CD8-positive, alpha-beta memory T cell (primary cell): ENCODE results near the gene SMC6. TPM values are rescaled to one million over a fixed set of nuclear protein-coding genes. Genes with fewer than 3 reads are reported as not detected.
A peak's percentile ranks its signal among the peaks of the same experiment; 100 is the strongest.

Experiments used
- CTCF ChIA-PET: fragments of 350-600 bp; sonication (Branson Sonifier 250); formaldehyde crosslinking; loops from one replicate; lab custom pipeline; 2021; ENCODE audit warnings: antibody characterized with exemption; lab: Charles Lee
- POLR2A ChIA-PET: fragments of 350-600 bp; sonication (Branson Sonifier 250); formaldehyde crosslinking; loops from one replicate; lab custom pipeline; 2021; ENCODE audit warnings: antibody characterized with exemption; lab: Charles Lee
- DNase-seq, 5 donors: peaks; one replicate each; pipeline versions ENCODE4 v3.0.0 to v3.0.0-alpha.2; 2020 to 2022; ENCODE audit warnings: mixed read lengths in 1 of 5
- H3K27ac ChIP-seq: one replicate; pipeline ENCODE4 v1.7.0; 2013; ENCODE audit warnings: low read depth, mild to moderate bottlenecking, low read length, moderate library complexity
- H3K27me3 ChIP-seq: 2 replicates; pipeline ENCODE4 v1.7.0; 2013; ENCODE audit warnings: low read length, mild to moderate bottlenecking; ENCODE audit not compliant: insufficient read depth, poor library complexity, severe bottlenecking
- H3K36me3 ChIP-seq: 2 replicates; pipeline ENCODE4 v1.7.0; 2013; ENCODE audit warnings: mild to moderate bottlenecking, low read length, moderate library complexity; ENCODE audit not compliant: insufficient read depth
- H3K4me1 ChIP-seq: 2 replicates; pipeline ENCODE4 v1.7.0; 2013; ENCODE audit warnings: mild to moderate bottlenecking, low read length, moderate library complexity; ENCODE audit not compliant: insufficient read depth
- H3K4me3 ChIP-seq: 2 replicates; pipeline ENCODE4 v1.7.0; 2013; ENCODE audit warnings: mild to moderate bottlenecking, low read length
- H3K9me3 ChIP-seq: 2 replicates; pipeline ENCODE4 v1.7.0; 2013; ENCODE audit warnings: mild to moderate bottlenecking, low read length
- H3K27ac Mint-ChIP-seq, 8 donors: one replicate each; pipeline ENCODE4 v1.8.0; 2020 to 2021; ENCODE audit warnings: mixed read lengths in 8 of 8, mild to moderate bottlenecking in 6 of 8, inconsistent platforms in 3 of 8, moderate library complexity in 3 of 8
- H3K27me3 Mint-ChIP-seq, 2 donors: one replicate each; pipeline ENCODE4 v1.8.0; 2020 to 2021; ENCODE audit warnings: mixed read lengths in 2 of 2, mild to moderate bottlenecking in 1 of 2, moderate library complexity in 1 of 2
- H3K36me3 Mint-ChIP-seq, 3 donors: one replicate each; pipeline ENCODE4 v1.8.0; 2020 to 2021; ENCODE audit warnings: mixed read lengths in 3 of 3, inconsistent platforms in 1 of 3, mild to moderate bottlenecking in 1 of 3
- H3K4me1 Mint-ChIP-seq, 3 donors: one replicate each; pipeline ENCODE4 v1.8.0; 2020 to 2021; ENCODE audit warnings: mixed read lengths in 3 of 3, inconsistent platforms in 1 of 3, mild to moderate bottlenecking in 1 of 3
- H3K4me3 Mint-ChIP-seq, 7 donors: one replicate each; pipeline ENCODE4 v1.8.0; 2020 to 2021; ENCODE audit warnings: mixed read lengths in 7 of 7, mild to moderate bottlenecking in 6 of 7, moderate library complexity in 4 of 7, inconsistent platforms in 2 of 7
- H3K9me3 Mint-ChIP-seq, 5 donors: one replicate each; pipeline ENCODE4 v1.8.0; 2020 to 2022; ENCODE audit warnings: mixed read lengths in 5 of 5, mild to moderate bottlenecking in 3 of 5, moderate library complexity in 2 of 5, inconsistent platforms in 1 of 5
- polyA plus RNA-seq: library from polyadenylated mRNA; unstranded; fragments of 300-500 nt; fragmentation: Illumina TruSeq; gene quantifications from one replicate; pipeline ENCODE4 v1.2.3, GENCODE V29; 2021
- total RNA-seq, 2 experiments: library from RNA; stranded (reverse); gene quantifications; one replicate each; pipeline ENCODE4 v1.2.3, GENCODE V29; 2021

The SMC6 gene
- total and polyA plus RNA-seq, 3 experiments from 2014 or later: 15.8 to 25.7 (median 23.7) TPM

- Mint-ChIP-seq H3K27ac (peak overlapping the region in 1 of 8 donors; percentile 25), H3K4me3 (no peak overlapping the region), H3K36me3 (no peaks in the 10 kb centered on the region), H3K27me3 (no peaks in the 10 kb centered on the region), H3K9me3 (no peaks in the 10 kb centered on the region), H3K4me1 (no peaks in the 10 kb centered on the region)
- H3K4me1 ChIP-seq: no peaks in the 10 kb centered on the region
- H3K4me3 ChIP-seq: no peak overlapping the region
- no peaks in the 10 kb centered on the region for H3K36me3 ChIP-seq
- no peaks in the 10 kb centered on the region for H3K9me3 ChIP-seq
- ChIA-PET POLR2A (no interaction called here), CTCF (no interaction called here)
- H3K27ac ChIP-seq: no peak overlapping the region
- H3K27me3 ChIP-seq: no peaks in the 10 kb centered on the region
- DNase-seq: no peak
Measured at GRCh38 chr2:17649026-17649425, 104.6 kb downstream of the SMC6 start.

DNA sequence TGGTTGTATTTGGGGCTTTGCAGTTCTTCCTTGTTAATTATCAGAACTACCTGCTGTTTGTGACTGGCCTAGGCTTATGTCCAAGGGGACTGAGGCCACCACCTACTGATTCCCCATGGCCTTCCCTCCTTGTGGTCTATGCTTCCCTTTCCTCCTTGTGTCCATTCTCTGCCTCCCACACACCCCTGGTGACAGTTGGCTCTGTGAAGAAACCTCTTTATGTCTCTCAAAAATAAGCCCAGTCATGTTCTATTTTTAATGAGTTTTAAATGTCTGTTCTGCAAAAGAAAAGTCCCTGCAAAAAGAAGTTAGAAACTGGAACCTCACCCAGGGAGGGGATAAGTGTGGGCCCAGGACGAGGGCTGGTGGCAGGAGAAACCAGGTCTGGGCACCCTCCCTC is 105.0 kb downstream of the SMC6 start:
- Mint-ChIP-seq H3K27ac (peak overlapping the region in 2 of 8 donors; percentile 7 to 24), H3K9me3 (no peaks in the 10 kb centered on the region), H3K4me1 (no peaks in the 10 kb centered on the region), H3K27me3 (no peaks in the 10 kb centered on the region), H3K36me3 (no peaks in the 10 kb centered on the region), H3K4me3 (no peak overlapping the region)
- ChIA-PET POLR2A (no interaction called here), CTCF (no interaction called here)
- Histone ChIP-seq H3K9me3 (no peaks in the 10 kb centered on the region), H3K27ac (no peak overlapping the region), H3K4me1 (no peaks in the 10 kb centered on the region), H3K4me3 (no peak overlapping the region), H3K27me3 (no peaks in the 10 kb centered on the region), H3K36me3 (no peaks in the 10 kb centered on the region)
- no peak for DNase-seq

- Histone ChIP-seq H3K4me3 (no peak overlapping the region), H3K27me3 (no peaks in the 10 kb centered on the region), H3K9me3 (no peaks in the 10 kb centered on the region), H3K4me1 (no peaks in the 10 kb centered on the region), H3K27ac (no peak overlapping the region), H3K36me3 (no peaks in the 10 kb centered on the region)
- ChIA-PET POLR2A (no interaction called here), CTCF (interaction anchor here (0.8 to 3.5 kb wide), 4 partner anchors 10 to 25 kb away, joined by 3 to 31 read pairs (median 6); no protein-coding TSS in a partner anchor)
- no peaks in the 10 kb centered on the region for H3K4me1 Mint-ChIP-seq
- DNase-seq: no peak
- no peaks in the 10 kb centered on the region for H3K27me3 Mint-ChIP-seq
- no peak overlapping the region for H3K4me3 Mint-ChIP-seq
- H3K27ac Mint-ChIP-seq: no peak overlapping the region
- no peaks in the 10 kb centered on the region for H3K36me3 Mint-ChIP-seq
- H3K9me3 Mint-ChIP-seq: no peaks in the 10 kb centered on the region
Measured at GRCh38 chr2:17646838-17647701, 106.5 kb downstream of the SMC6 start.

DNA sequence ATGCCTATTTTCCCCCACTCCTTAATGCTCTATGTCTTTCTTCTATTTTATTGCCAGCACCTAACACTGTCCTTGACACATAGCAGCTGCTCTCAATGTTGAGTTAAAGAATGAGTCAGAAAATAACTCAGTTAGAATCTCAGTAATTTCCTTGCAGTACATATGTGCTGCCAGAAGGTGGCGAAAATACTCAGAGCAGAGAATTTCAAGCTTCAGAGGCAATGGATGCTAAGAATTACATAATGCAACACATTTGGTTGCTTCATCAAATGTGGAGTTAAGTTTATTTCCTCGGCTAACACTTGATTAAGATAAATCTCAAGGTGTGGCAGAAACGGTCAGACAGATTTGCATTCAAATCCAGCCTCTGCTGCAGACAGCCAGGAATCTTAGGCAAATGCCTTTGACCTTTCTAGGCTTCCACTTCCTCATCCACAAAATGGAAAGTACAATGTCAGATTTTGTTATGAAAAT is 107.5 kb downstream of the SMC6 start:
- Histone ChIP-seq H3K27ac (no peak overlapping the region), H3K9me3 (no peaks in the 10 kb centered on the region), H3K4me1 (no peaks in the 10 kb centered on the region), H3K4me3 (no peak overlapping the region), H3K36me3 (no peaks in the 10 kb centered on the region), H3K27me3 (no peaks in the 10 kb centered on the region)
- peak in 2 of 5 donors; percentile 11 to 13 for DNase-seq
- CTCF ChIA-PET: interaction anchor here (0.9 to 3.5 kb wide), 9 partner anchors 9 to 732 kb away, joined by 3 to 31 read pairs (median 4); no protein-coding TSS in a partner anchor
- no peaks in the 10 kb centered on the region for H3K9me3 Mint-ChIP-seq
- POLR2A ChIA-PET: interaction anchor here (0.8 kb wide), 1 partner anchor 10 kb away, joined by 3 read pairs; no protein-coding TSS in a partner anchor
- no peaks in the 10 kb centered on the region for H3K4me1 Mint-ChIP-seq
- no peak overlapping the region for H3K27ac Mint-ChIP-seq
- no peaks in the 10 kb centered on the region for H3K27me3 Mint-ChIP-seq
- no peaks in the 10 kb centered on the region for H3K36me3 Mint-ChIP-seq
- no peak overlapping the region for H3K4me3 Mint-ChIP-seq

GRCh38 chr2:17644997-17645720 is 108.5 kb downstream of the SMC6 start:
- H3K27ac ChIP-seq: no peak overlapping the region
- H3K4me1 Mint-ChIP-seq: no peaks in the 10 kb centered on the region
- no peak overlapping the region for H3K27ac Mint-ChIP-seq
- POLR2A ChIA-PET: interaction anchor here (0.8 kb wide), 1 partner anchor 9 kb away, joined by 3 read pairs; no protein-coding TSS in a partner anchor
- H3K36me3 Mint-ChIP-seq: no peaks in the 10 kb centered on the region
- H3K9me3 ChIP-seq: no peaks in the 10 kb centered on the region
- DNase-seq: no peak
- no peak overlapping the region for H3K4me3 ChIP-seq
- no peak overlapping the region for H3K4me3 Mint-ChIP-seq
- no peaks in the 10 kb centered on the region for H3K9me3 Mint-ChIP-seq
- H3K27me3 Mint-ChIP-seq: no peaks in the 10 kb centered on the region
- CTCF ChIA-PET: interaction anchor here (0.9 to 3.5 kb wide), 8 partner anchors 8 to 733 kb away, joined by 3 to 31 read pairs (median 5); no protein-coding TSS in a partner anchor
- no peaks in the 10 kb centered on the region for H3K36me3 ChIP-seq
- H3K4me1 ChIP-seq: no peaks in the 10 kb centered on the region
- no peaks in the 10 kb centered on the region for H3K27me3 ChIP-seq

GRCh38 chr2:17643031-17643615 is 110.5 kb downstream of the SMC6 start:
- H3K36me3 ChIP-seq: no peaks in the 10 kb centered on the region
- H3K9me3 Mint-ChIP-seq: no peaks in the 10 kb centered on the region
- H3K27ac Mint-ChIP-seq: peak overlapping the region in 1 of 8 donors; percentile 39
- no peaks in the 10 kb centered on the region for H3K36me3 Mint-ChIP-seq
- peak overlapping the region; percentile 48 for H3K27ac ChIP-seq
- no peaks in the 10 kb centered on the region for H3K4me1 ChIP-seq
- H3K27me3 ChIP-seq: no peaks in the 10 kb centered on the region
- ChIA-PET CTCF (no interaction called here), POLR2A (no interaction called here)
- no peak for DNase-seq
- no peaks in the 10 kb centered on the region for H3K9me3 ChIP-seq
- no peak overlapping the region for H3K4me3 Mint-ChIP-seq
- H3K4me1 Mint-ChIP-seq: no peaks in the 10 kb centered on the region
- peaks cover 3 to 5% of the 10 kb centered on the region in 2 donors for H3K27me3 Mint-ChIP-seq
- H3K4me3 ChIP-seq: no peak overlapping the region

DNA sequence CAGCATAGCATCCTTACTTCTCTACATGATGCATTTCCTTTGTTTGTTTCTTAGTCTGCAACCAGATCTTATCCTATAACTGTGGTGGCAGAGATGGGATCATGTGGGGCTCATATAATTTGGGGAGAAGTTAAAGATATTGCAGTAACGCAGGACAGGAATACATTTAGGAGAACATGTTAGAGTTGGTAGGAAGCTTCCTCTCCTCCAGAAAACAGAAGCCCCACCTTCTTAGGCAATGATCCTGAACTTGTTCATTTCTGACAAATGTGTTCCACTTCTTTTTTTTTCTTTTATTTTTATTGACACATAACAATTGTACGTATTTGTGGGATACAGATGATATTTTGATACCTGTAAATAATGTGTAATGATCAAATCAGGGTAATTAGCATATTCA is 113.2 kb downstream of the SMC6 start:
- Mint-ChIP-seq H3K4me1 (no peaks in the 10 kb centered on the region), H3K27ac (no peak overlapping the region), H3K27me3 (peaks cover 4 to 5% of the 10 kb centered on the region in 2 donors), H3K9me3 (no peaks in the 10 kb centered on the region), H3K4me3 (no peak overlapping the region), H3K36me3 (no peaks in the 10 kb centered on the region)
- POLR2A ChIA-PET: no interaction called here
- Histone ChIP-seq H3K4me1 (no peaks in the 10 kb centered on the region), H3K9me3 (no peaks in the 10 kb centered on the region), H3K4me3 (no peak overlapping the region), H3K36me3 (no peaks in the 10 kb centered on the region), H3K27me3 (no peaks in the 10 kb centered on the region), H3K27ac (no peak overlapping the region)
- CTCF ChIA-PET: no interaction called here
- no peak for DNase-seq
